GM19023 (cell line): Measurements from ENCODE around the gene G0S2.

Experiments
- ATAC-seq: cut with Tn5 transposase; IDR thresholded peaks from one replicate; pipeline ENCODE4 v1.9.1; 2021; ENCODE audit warnings: mild to moderate bottlenecking, moderate library complexity; ENCODE audit not compliant: unreplicated experiment

The G0S2 gene

DNA sequence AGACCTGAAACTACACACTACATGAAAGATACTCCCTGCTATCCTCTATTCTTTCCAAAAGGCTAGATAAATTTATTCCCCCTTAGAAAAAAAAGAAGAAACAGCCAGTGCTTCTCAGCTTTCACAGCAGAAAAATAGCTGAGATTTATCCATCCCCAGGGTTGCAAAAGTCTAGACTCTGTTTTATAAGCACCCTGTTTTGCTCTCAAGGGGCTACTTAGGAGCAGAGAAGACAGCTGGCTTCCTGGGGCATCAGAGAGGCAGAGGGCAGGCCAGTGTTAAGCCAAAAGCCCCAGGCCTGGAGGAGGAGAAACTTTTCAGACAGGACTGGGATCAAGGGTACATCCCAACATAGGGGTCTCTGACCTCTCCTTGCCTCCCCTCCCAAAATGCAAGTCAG is 26.9 kb upstream of the G0S2 start:
- no peak for ATAC-seq

- no peak for ATAC-seq
Measured at GRCh38 chr1:209648931-209649776, 26.1 kb upstream of the G0S2 start.

- no peak for ATAC-seq
Measured at GRCh38 chr1:209650454-209650853, 24.8 kb upstream of the G0S2 start.

DNA sequence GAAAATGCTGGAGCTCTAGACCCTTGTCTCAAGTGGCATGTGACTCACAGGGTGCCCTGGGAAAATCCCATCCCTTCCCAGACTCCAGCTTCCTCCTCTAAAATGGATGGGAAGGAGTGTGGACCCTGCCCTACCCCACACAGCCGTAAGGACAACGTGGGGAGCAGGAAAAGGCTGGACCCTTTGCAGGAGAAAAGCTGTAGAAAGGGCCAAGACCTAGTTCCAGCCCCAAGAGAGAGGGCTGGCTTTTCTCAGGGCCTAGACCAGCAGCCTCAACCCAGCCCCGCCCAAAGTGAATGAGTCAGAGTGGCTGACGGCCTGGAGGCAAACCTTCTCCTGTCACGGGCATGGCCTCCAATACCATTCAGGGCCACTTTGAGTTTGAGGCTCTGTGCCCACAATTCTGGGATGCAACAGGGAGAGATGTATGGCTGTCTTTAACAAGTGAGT is 24.0 kb upstream of the G0S2 start:
- peak; percentile 67 for ATAC-seq

- no peak for ATAC-seq
Measured at GRCh38 chr1:209652121-209652735, 23.0 kb upstream of the G0S2 start, which contains the start of gene LAMB3. Gene LAMB3, minus strand, starts transcription at chr1:209652425. Its CDS starts 1,481 bp downstream, at chr1:209650944.

DNA sequence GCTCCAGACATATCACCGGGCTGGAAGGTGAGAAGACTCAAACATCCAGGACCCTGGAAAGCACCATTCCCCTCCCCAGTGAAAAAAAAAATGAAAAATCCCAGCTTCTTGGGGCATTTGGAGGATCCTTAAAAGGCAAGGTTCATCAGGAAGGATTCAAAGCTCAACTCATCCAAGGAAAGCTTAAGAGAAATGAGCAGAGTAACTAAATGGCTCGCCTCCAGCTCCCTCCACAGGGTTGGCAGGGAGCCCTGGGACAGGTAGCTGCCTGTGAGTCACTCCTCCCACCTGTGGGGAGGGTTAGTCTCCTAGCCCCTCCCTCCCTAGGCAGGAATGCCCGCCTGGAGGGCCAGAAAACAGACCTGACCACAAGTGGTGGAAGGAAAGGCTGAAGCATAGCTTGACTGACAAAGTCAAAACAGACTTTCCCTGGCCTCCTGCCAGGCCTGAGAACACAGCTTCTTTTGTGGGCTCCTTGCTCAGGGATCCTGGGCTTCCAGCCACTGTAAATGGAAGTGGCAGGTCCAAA is 22.3 kb upstream of the G0S2 start:
- ATAC-seq: no peak

- no peak for ATAC-seq
Measured at GRCh38 chr1:209653915-209654351, 21.3 kb upstream of the G0S2 start.

DNA sequence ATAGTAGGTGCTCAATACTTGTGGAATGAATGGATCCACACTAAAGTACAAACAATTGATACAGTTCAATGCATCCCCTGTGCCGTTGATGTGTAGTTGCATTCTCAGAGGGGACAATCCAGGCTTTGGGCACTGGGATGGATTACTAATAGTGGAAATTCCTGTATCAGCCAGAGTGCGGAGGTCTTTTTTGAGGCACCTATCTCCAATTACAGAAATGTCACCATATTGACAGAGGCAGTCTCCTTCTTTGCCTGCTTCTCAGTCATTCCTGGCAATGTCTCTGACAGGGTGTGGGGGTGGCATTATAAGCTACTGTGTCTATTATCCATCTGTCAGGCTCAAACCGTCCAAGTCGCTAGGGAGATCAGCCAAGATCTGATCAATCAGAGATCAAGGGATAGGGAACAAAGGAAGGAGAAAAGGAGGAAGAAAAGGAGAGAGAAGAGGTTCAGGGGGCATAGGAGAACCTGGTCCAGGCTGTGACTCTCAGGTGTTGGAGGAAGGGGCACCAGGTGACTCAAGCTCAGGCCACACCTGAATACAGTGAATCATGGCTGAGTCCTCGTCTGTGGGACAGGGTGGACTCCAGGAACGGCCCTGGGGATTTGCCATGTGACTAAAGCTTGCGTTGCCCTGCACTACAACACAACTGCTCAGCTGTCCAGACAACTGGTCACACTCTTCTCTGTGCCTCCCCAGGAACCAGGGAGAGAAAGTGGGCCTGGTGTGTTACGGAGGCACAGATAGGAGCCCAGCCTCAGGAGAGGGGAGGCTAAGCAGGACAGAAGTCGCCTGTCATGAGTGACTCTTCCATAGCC is 19.6 kb upstream of the G0S2 start:
- no peak for ATAC-seq

- ATAC-seq: no peak
Measured at GRCh38 chr1:209657140-209657879, 17.9 kb upstream of the G0S2 start.

DNA sequence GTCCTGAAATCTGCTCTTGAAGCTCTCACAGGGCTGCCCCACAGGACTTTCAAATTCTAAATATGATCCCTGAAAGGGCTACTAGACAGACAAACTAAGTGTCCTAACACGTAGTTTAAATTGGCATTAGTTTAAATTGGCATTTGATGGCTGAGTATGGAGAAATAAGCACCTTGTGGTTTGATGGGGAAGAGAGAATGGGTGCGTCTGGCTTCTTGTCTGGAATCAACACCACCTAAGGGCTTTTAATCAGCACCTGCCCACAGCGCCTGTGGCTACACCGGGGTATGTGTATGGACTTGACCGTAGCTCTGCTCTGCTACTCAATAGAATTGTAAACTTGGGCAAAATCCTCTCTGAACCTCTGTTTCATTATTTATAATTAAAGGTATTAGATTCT is 17.3 kb upstream of the G0S2 start:
- no peak for ATAC-seq

DNA sequence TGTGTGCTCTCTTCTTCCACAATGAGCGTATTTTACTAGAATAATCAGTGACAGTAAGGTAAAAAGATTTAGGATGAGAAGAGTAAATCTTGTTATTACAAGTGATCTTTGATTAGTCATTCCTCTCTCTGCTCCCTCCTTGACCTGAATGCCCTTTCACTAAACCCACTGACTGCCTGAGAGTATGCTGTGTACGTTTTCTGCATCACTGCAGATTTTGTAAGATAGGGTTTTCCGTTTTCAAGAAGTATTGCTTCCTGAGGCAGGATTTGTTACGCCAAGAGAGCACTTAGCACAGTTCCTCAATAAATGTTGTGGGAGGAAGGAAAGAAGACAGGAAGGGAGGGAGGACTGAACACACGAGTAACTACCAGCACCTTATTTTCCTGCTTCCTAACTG is 15.3 kb upstream of the G0S2 start:
- ATAC-seq: peak; percentile 77

GRCh38 chr1:209661071-209661470 is 14.1 kb upstream of the G0S2 start:
- no peak for ATAC-seq

DNA sequence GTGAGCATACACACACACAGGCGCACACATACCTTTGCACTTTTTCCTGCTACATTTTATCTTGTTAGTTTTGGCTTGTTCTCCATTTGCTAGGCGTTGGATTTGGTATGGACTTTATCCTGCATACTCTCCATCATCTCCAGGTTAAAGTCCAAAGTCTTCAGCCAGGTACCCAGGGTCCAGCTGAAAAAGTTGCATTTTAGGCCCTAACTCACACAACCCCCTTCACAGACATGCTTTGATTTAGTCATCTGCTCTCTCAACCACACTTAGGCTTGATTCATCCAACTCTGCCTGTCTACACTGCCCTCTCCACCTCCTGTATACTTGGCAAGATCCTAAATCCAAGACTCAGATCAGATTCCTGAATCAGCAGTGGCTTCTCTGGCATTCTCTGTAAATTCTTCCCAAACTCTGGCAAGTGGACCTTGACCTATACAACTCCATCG is 12.3 kb upstream of the G0S2 start:
- no peak for ATAC-seq

- no peak for ATAC-seq
Measured at GRCh38 chr1:209667103-209667502, 8.1 kb upstream of the G0S2 start.

DNA sequence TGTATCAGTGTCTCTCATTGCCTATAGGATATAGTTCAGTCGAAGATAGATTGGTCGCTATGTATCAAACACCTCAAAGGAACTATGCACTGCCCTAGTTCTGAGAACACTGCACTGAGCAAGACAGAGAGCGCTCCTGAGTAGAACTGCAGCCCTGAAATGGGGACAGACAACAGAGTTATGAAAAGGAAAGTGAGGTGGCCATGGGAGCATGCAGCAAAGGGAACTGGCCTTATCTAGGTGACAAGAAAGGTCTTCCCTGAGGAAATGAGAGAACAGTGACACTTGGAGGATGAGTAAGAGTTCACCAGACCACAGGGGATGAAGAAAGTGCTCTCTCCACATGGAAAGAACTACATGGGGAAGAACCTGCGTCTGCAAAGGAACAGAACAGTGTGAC is 7.5 kb upstream of the G0S2 start:
- no peak for ATAC-seq

DNA sequence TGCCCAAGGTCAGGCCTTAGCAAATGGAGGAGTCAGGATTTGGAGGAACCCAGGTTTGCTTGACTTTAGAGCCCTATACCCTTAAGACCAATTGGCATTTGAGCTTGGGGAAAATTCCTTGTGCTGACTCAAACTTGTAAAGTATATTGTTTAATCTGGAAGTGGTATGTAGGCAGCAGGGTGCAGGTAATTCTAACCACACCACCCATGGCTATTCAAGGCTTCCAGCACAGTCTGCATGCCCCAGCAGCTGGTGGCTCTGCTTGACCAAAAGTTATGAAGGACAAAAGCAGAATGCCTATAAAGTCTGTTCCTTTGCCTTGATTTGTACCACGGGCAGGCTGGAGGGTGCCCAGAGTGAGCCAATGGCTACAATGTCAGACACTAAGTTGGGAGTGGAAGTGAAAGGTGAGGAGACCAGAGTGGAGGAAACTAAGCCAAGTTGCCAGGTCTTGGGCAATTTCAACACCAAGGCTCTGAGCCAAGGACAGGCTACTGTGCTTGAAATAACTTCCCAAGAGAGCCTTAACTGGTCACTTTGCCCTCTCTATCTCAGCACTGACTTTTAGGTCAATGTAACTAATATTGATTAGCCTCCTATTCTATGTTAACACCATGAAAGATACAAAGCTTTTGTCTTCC is 4.7 kb upstream of the G0S2 start:
- no peak for ATAC-seq

DNA sequence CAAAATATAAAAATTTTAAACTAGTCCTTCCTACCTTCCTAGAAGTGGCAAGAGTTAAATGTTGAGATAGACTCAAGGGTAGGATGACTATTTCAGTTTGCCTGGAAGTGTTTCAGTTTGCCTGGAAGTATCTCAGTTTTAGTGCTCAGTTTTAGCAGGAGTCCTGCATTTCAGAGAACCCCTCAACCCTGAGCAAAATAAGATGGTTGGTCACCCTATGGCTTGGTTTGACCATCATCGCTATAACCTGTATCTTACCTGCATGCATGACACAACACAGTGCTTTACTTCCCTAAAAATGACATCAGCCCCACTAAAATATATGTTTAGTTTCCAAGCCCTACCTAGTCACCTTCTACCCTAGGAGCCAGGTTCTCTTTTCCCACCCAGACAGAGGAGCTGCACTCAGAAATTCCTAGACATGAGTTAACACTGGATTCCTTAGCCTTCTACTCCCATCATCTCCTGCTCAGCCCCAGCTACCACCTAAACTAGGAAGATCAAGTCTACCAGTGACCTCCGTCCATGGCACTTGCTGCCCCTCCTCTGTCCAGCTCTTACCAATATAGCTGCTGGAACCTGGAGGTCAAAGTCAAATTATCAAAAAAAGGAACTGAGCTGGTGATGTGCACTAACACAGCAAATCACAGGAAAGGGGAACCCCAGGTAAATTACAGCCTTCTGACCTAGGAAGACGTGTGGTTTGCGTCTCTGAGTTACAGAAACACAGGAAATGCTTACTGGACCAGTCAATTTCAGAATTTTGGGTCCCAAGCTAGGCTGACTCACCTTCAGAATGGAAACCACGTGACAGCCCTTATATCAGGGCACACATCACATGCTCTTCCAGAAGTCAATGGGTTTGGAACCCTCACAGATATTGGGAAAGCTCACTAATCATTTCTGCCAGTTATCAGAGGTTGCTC is 2.2 kb upstream of the G0S2 start:
- ATAC-seq: peak; percentile 79

GRCh38 chr1:209673631-209674417 is 1.4 kb upstream of the G0S2 start:
- no peak for ATAC-seq
